ENCODE data around the gene PRM1. TPM values are rescaled to one million over a fixed set of nuclear protein-coding genes. Genes with fewer than 3 reads are reported as not detected.
A peak's percentile ranks its signal among the peaks of the same experiment; 100 is the strongest.

The PRM1 gene
- total RNA-seq, 4 donors from 2014 or later: not detected

GRCh38 chr16:11251525-11252481 lies 29.3 kb downstream of the PRM1 start:
- peak overlapping the region; percentile 89 for H3K4me3 ChIP-seq
- DNase-seq (ENCODE audit: low spot score in 2 of 2): no peak
- H3K27me3 ChIP-seq: no peaks in the 10 kb centered on the region
- no peaks in the 10 kb centered on the region for H3K36me3 ChIP-seq
- WGBS: 77% methylated on average over 18 of the region's 18 CpGs
- TF ChIP-seq, protein P1, sequence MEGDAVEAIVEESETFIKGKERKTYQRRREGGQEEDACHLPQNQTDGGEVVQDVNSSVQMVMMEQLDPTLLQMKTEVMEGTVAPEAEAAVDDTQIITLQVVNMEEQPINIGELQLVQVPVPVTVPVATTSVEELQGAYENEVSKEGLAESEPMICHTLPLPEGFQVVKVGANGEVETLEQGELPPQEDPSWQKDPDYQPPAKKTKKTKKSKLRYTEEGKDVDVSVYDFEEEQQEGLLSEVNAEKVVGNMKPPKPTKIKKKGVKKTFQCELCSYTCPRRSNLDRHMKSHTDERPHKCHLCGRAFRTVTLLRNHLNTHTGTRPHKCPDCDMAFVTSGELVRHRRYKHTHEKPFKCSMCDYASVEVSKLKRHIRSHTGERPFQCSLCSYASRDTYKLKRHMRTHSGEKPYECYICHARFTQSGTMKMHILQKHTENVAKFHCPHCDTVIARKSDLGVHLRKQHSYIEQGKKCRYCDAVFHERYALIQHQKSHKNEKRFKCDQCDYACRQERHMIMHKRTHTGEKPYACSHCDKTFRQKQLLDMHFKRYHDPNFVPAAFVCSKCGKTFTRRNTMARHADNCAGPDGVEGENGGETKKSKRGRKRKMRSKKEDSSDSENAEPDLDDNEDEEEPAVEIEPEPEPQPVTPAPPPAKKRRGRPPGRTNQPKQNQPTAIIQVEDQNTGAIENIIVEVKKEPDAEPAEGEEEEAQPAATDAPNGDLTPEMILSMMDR (IDR thresholded peaks at IDR 0.05): no peak
- TF ChIP-seq POLR2AphosphoS5 (IDR thresholded peaks at IDR 0.05): no peak
- no peak for TF ChIP-seq EP300 (IDR thresholded peaks at IDR 0.05)
- no peak for TF ChIP-seq POLR2A (IDR thresholded peaks at IDR 0.05)
- H3K9me3 ChIP-seq: no peaks in the 10 kb centered on the region
- H3K4me1 ChIP-seq: peaks cover 25% of the 10 kb centered on the region
- H3K27ac ChIP-seq: no peak overlapping the region

GRCh38 chr16:11250786-11251524 lies 30.2 kb downstream of the PRM1 start:
- Histone ChIP-seq H3K9me3 (no peaks in the 10 kb centered on the region), H3K27ac (no peak overlapping the region), H3K4me1 (peaks cover 22% of the 10 kb centered on the region), H3K27me3 (no peaks in the 10 kb centered on the region), H3K36me3 (no peaks in the 10 kb centered on the region), H3K4me3 (no peak overlapping the region)
- DNase-seq (ENCODE audit: low spot score in 2 of 2): no peak
- no peak for TF ChIP-seq POLR2A (IDR thresholded peaks at IDR 0.05)
- TF ChIP-seq, protein P1 (IDR thresholded peaks at IDR 0.05): no peak
- no peak for TF ChIP-seq EP300 (IDR thresholded peaks at IDR 0.05)
- TF ChIP-seq POLR2AphosphoS5 (IDR thresholded peaks at IDR 0.05): no peak
- WGBS: 92% methylated on average over 10 of the region's 10 CpGs

DNA sequence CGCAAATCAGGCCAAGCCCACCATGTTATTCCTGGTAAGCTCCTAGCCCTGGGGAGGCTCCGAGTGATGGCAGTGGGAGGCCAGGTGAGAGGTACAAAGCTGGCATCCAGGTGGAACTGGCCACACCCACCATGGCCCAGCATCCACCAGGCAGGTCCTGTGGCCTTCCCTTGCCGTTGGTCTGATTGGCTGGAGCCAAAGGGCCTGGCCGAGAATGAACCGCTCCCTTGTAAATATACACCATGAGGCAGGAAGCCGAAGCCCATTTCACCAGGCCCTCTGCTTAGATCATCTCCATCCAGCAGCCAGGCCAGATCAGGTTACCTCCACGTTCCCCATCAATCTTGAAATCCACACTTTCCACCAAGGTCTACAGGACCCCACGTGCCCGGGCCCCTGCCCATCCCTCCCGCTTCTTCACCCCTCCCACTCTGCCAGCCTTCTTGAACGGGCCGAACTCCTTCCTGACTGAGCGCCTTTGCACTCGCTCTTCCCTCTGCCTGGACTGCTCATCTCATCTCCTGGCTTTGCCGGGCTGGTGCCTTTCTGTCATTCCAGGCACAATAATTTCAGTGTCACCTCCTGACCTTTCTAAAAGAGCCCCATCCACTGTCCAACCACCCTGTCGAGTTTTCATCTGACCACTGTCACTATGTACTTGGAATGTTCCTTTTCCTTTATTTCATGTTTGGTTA lies 30.9 kb downstream of the PRM1 start:
- Histone ChIP-seq H3K4me3 (no peak overlapping the region), H3K27ac (no peak overlapping the region), H3K4me1 (peaks cover 21% of the 10 kb centered on the region), H3K27me3 (no peaks in the 10 kb centered on the region), H3K36me3 (no peaks in the 10 kb centered on the region), H3K9me3 (no peaks in the 10 kb centered on the region)
- 76% methylated on average over 15 of the region's 16 CpGs for WGBS
- no peak for TF ChIP-seq POLR2AphosphoS5 (IDR thresholded peaks at IDR 0.05)
- TF ChIP-seq EP300 (IDR thresholded peaks at IDR 0.05): no peak
- no peak for TF ChIP-seq POLR2A (IDR thresholded peaks at IDR 0.05)
- TF ChIP-seq, protein P1 (IDR thresholded peaks at IDR 0.05): no peak
- DNase-seq (ENCODE audit: low spot score in 2 of 2): no peak

DNA sequence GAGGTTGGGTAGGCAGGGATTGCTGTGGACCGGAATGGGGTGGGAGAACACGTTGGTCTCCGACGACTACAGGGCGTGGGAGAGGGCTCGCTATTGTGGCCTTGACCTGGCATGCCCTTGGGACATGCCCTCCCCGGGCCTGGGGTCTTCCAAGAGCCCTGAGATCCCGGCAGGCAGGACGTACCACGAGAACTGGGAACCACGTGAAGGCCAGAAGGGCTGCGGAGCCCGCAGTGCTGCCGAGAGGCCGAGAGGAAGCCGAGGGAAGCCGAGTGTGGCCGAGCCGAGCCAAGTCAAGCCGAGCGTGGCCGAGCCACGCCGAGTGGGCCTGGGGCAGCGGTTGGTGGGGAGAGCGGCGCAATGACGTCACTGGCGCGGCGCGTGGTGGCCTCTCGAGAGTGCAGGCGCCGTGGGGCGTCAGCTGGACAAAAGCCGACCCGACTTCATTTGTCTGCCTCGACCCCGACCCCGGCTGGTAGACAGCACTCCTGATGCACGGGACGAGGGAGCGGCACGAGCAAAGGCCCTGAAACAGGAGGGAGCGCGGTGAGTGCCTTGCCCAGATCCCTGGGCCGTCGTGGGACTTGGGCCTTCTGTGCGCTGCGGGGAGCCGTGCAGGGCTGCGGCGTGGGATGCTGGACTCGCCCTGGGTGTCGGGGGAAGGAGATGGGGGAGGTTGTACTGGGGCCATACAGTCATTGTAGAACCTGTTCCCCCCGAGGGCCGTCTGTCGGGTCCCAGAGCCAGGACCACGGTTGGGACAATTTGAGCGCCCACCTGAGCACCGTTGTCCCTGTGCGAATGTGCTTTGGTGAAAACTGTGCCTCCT lies 31.7 kb downstream of the PRM1 start:
- H3K27ac ChIP-seq: no peak overlapping the region
- H3K4me1 ChIP-seq: peaks cover 13% of the 10 kb centered on the region
- H3K36me3 ChIP-seq: no peaks in the 10 kb centered on the region
- no peaks in the 10 kb centered on the region for H3K27me3 ChIP-seq
- no peaks in the 10 kb centered on the region for H3K9me3 ChIP-seq
- no peak for DNase-seq (ENCODE audit: low spot score in 2 of 2)
- no peak for TF ChIP-seq POLR2A (IDR thresholded peaks at IDR 0.05)
- TF ChIP-seq, protein P1 (IDR thresholded peaks at IDR 0.05): no peak
- TF ChIP-seq EP300 (IDR thresholded peaks at IDR 0.05): no peak
- TF ChIP-seq POLR2AphosphoS5 (IDR thresholded peaks at IDR 0.05): no peak
- WGBS: 90% methylated on average over 56 of the region's 63 CpGs
- H3K4me3 ChIP-seq: no peak overlapping the region

Data from suprapubic skin (tissue), 4 donors.